ENCODE results near the gene PHF8.

Gene PHF8

DNA sequence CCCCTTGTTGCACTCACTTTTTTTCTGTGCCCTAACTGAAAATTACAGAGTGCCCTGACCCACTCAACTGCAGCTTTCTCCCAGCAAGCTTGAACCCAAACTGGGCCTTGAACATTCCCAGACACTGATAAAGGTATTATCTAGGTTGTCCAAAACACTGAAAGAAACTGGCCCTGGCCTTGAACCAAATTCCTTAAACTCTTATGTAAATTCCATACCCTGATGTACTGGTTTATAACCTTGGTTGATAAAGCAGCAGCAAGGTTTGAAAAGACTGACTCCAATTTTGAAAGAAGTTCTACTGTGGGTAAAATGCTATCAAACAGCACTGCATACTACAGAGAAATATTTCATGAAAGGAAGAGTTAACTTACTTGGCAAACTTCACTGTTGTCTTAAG lies 125.6 kb downstream of the PHF8 start:
- Histone ChIP-seq H2AFZ (ENCODE audit: low read depth, low read length, severe bottlenecking) (no peak overlapping the region), H3K9me2 (replicated peaks; ENCODE audit: insufficient read depth, low read length) (no peaks in the 10 kb centered on the region), H3K4me3 (ENCODE audit: insufficient read depth, low read length, poor library complexity, severe bottlenecking) (no peak overlapping the region), H3K4me2 (ENCODE audit: low read depth, low read length, poor library complexity, severe bottlenecking) (no peak overlapping the region), H3K9ac (ENCODE audit: low read length) (no peak overlapping the region), H4K20me1 (ENCODE audit: low read depth, low read length) (no peaks in the 10 kb centered on the region), H3F3A (ENCODE audit: insufficient read depth) (no peaks in the 10 kb centered on the region), H3K27ac (ENCODE audit: low read depth, low read length) (no peak overlapping the region), H3K36me3 (ENCODE audit: low read length) (no peaks in the 10 kb centered on the region), H3K9me3 (ENCODE audit: insufficient read depth, low read length) (no peaks in the 10 kb centered on the region), H3K27me3 (ENCODE audit: low read length) (no peaks in the 10 kb centered on the region), H3K79me2 (ENCODE audit: insufficient read depth, low read length) (no peaks in the 10 kb centered on the region)
- TF ChIP-seq EZH2phosphoT487 (conservative IDR thresholded peaks at IDR 0.05; ENCODE audit: low read length): no peak
- TF ChIP-seq, protein P1, sequence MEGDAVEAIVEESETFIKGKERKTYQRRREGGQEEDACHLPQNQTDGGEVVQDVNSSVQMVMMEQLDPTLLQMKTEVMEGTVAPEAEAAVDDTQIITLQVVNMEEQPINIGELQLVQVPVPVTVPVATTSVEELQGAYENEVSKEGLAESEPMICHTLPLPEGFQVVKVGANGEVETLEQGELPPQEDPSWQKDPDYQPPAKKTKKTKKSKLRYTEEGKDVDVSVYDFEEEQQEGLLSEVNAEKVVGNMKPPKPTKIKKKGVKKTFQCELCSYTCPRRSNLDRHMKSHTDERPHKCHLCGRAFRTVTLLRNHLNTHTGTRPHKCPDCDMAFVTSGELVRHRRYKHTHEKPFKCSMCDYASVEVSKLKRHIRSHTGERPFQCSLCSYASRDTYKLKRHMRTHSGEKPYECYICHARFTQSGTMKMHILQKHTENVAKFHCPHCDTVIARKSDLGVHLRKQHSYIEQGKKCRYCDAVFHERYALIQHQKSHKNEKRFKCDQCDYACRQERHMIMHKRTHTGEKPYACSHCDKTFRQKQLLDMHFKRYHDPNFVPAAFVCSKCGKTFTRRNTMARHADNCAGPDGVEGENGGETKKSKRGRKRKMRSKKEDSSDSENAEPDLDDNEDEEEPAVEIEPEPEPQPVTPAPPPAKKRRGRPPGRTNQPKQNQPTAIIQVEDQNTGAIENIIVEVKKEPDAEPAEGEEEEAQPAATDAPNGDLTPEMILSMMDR (IDR thresholded peaks at IDR 0.05; ENCODE audit: insufficient read depth, low read length, poor library complexity, severe bottlenecking): no peak

- Histone ChIP-seq H3K27me3 (ENCODE audit: low read length) (no peaks in the 10 kb centered on the region), H3K9me2 (replicated peaks; ENCODE audit: insufficient read depth, low read length) (no peaks in the 10 kb centered on the region)
- no peak for TF ChIP-seq EZH2phosphoT487 (conservative IDR thresholded peaks at IDR 0.05; ENCODE audit: low read length)
- TF ChIP-seq, protein P1 (IDR thresholded peaks at IDR 0.05; ENCODE audit: insufficient read depth, low read length, poor library complexity, severe bottlenecking): no peak
Measured at GRCh38 chrX:53900623-53901022, 143.7 kb downstream of the PHF8 start.

DNA sequence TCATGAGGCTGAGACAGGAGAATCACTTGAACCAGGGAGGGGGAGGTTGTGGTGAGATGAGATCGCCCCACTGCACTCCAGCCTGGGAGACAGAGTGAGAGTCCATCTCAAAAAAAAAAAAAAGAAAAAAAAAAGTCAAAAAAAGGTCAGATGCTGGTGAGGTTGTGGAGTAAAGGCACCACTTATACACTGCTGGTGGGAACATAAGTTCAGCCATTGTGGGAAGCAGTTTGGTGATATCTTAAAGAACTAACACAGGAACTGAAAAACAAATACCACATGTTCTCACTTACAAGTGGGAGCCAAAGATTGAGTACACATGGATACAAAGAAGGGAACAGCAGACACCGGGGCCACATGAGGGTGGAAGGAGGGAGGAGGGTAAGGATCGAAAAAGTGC lies 149.0 kb downstream of the PHF8 start:
- H3K9me2 ChIP-seq (replicated peaks; ENCODE audit: insufficient read depth, low read length): no peaks in the 10 kb centered on the region
- H3F3A ChIP-seq (ENCODE audit: insufficient read depth): no peaks in the 10 kb centered on the region
- no peaks in the 10 kb centered on the region for H3K79me2 ChIP-seq (ENCODE audit: insufficient read depth, low read length)
- no peak for TF ChIP-seq EZH2phosphoT487 (conservative IDR thresholded peaks at IDR 0.05; ENCODE audit: low read length)
- TF ChIP-seq, protein P1 (IDR thresholded peaks at IDR 0.05; ENCODE audit: insufficient read depth, low read length, poor library complexity, severe bottlenecking): no peak
- H3K9ac ChIP-seq (ENCODE audit: low read length): no peak overlapping the region
- no peak overlapping the region for H3K27ac ChIP-seq (ENCODE audit: low read depth, low read length)
- no peaks in the 10 kb centered on the region for H4K20me1 ChIP-seq (ENCODE audit: low read depth, low read length)
- no peak overlapping the region for H3K4me2 ChIP-seq (ENCODE audit: low read depth, low read length, poor library complexity, severe bottlenecking)
- no peaks in the 10 kb centered on the region for H3K27me3 ChIP-seq (ENCODE audit: low read length)
- H3K9me3 ChIP-seq (ENCODE audit: insufficient read depth, low read length): no peaks in the 10 kb centered on the region
- no peaks in the 10 kb centered on the region for H3K36me3 ChIP-seq (ENCODE audit: low read length)
- H2AFZ ChIP-seq (ENCODE audit: low read depth, low read length, severe bottlenecking): no peak overlapping the region
- H3K4me3 ChIP-seq (ENCODE audit: insufficient read depth, low read length, poor library complexity, severe bottlenecking): no peak overlapping the region

More at GRCh38 chrX:53900623-53901022, 143.7 kb downstream of the PHF8 start:
- Histone ChIP-seq H3K9me3 (ENCODE audit: insufficient read depth, low read length) (no peaks in the 10 kb centered on the region), H3K4me3 (ENCODE audit: insufficient read depth, low read length, poor library complexity, severe bottlenecking) (no peak overlapping the region), H3K27ac (ENCODE audit: low read depth, low read length) (no peak overlapping the region), H3K4me2 (ENCODE audit: low read depth, low read length, poor library complexity, severe bottlenecking) (no peak overlapping the region), H3K79me2 (ENCODE audit: insufficient read depth, low read length) (no peaks in the 10 kb centered on the region), H4K20me1 (ENCODE audit: low read depth, low read length) (no peaks in the 10 kb centered on the region), H3K36me3 (ENCODE audit: low read length) (no peaks in the 10 kb centered on the region), H2AFZ (ENCODE audit: low read depth, low read length, severe bottlenecking) (no peak overlapping the region), H3F3A (ENCODE audit: insufficient read depth) (no peaks in the 10 kb centered on the region), H3K9ac (ENCODE audit: low read length) (no peak overlapping the region)

All from SU-DHL-6 (cell line).